AG04450 (cell line): ENCODE data around the gene PRR36. TPM values are rescaled to one million over a fixed set of nuclear protein-coding genes. Genes with fewer than 3 reads are reported as not detected.

Source experiments
- CTCF ChIA-PET: fragments of 300-600, 350-600 bp; formaldehyde crosslinking; extraction: SDS; loops from one replicate; lab custom pipeline; 2022; ENCODE audit warnings: antibody characterized with exemption, inconsistent platforms; lab: Charles Lee
- POLR2A ChIA-PET: fragments of 350-600 bp; formaldehyde crosslinking; extraction: SDS; loops from one replicate; lab custom pipeline; 2021; ENCODE audit warnings: antibody characterized with exemption, inconsistent platforms; lab: Yijun Ruan, JAX
- DNase-seq: peaks from one replicate; pipeline ENCODE4 v3.0.0-alpha.2; 2011; ENCODE audit warnings: low read depth, low spot score
- H3K27ac ChIP-seq: one replicate; pipeline ENCODE4 v1.5.1; 2012; ENCODE audit warnings: low read depth, low read length, control low read depth
- H3K27me3 ChIP-seq: one replicate; pipeline ENCODE4 v1.6.0; 2012; ENCODE audit warnings: low read length; ENCODE audit not compliant: control insufficient read depth, insufficient read depth
- H3K4me3 ChIP-seq: 2 replicates; pipeline ENCODE4 v1.5.1; 2011; ENCODE audit warnings: mild to moderate bottlenecking, low read depth, low read length, control low read depth
- H3K9me3 ChIP-seq: 2 replicates; pipeline ENCODE4 v1.5.1; 2012; ENCODE audit warnings: low read length; ENCODE audit not compliant: control insufficient read depth, insufficient read depth
- polyA plus RNA-seq: library from polyadenylated mRNA; depleted of rRNA; stranded (reverse); fragments of >200 nt; gene quantifications from 2 replicates; pipeline ENCODE4 v1.2.3, GENCODE V29; 2011
- TF ChIP-seq, protein P1 (sequence below): IDR thresholded peaks from 2 replicates; pipeline ENCODE4 v1.5.1; 2011; ENCODE audit warnings: low read depth, low read length, control low read depth, inconsistent platforms

PRR36 gene
- polyA plus RNA-seq, 1 experiment: not detected

GRCh38 chr19:7856679-7857663, 17.2 kb downstream of the PRR36 start:
- H3K9me3 ChIP-seq: no peaks in the 10 kb centered on the region; the same call in 1 of the 2 replicates
- TF ChIP-seq, protein P1, sequence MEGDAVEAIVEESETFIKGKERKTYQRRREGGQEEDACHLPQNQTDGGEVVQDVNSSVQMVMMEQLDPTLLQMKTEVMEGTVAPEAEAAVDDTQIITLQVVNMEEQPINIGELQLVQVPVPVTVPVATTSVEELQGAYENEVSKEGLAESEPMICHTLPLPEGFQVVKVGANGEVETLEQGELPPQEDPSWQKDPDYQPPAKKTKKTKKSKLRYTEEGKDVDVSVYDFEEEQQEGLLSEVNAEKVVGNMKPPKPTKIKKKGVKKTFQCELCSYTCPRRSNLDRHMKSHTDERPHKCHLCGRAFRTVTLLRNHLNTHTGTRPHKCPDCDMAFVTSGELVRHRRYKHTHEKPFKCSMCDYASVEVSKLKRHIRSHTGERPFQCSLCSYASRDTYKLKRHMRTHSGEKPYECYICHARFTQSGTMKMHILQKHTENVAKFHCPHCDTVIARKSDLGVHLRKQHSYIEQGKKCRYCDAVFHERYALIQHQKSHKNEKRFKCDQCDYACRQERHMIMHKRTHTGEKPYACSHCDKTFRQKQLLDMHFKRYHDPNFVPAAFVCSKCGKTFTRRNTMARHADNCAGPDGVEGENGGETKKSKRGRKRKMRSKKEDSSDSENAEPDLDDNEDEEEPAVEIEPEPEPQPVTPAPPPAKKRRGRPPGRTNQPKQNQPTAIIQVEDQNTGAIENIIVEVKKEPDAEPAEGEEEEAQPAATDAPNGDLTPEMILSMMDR: no peak
- H3K4me3 ChIP-seq: no peak overlapping the region
- DNase-seq: no peak
- no peak overlapping the region for H3K27ac ChIP-seq
- H3K27me3 ChIP-seq: no peaks in the 10 kb centered on the region
- ChIA-PET POLR2A (interaction anchor here (0.7 to 1.1 kb wide), 3 partner anchors 9 to 180 kb away, joined by 3 to 8 read pairs (median 4); partner anchors contain the start of genes LRRC8E and MCEMP1), CTCF (interaction anchor here (0.9 kb wide), 1 partner anchor 289 kb away, joined by 4 read pairs; no protein-coding TSS in a partner anchor)

GRCh38 chr19:7856109-7856591, 18.0 kb downstream of the PRR36 start:
- no peaks in the 10 kb centered on the region for H3K9me3 ChIP-seq
- POLR2A ChIA-PET: no interaction called here
- H3K4me3 ChIP-seq: no peak overlapping the region
- no peak for DNase-seq
- CTCF ChIA-PET: no interaction called here
- no peaks in the 10 kb centered on the region for H3K27me3 ChIP-seq
- no peak overlapping the region for H3K27ac ChIP-seq
- TF ChIP-seq, protein P1: no peak

DNA sequence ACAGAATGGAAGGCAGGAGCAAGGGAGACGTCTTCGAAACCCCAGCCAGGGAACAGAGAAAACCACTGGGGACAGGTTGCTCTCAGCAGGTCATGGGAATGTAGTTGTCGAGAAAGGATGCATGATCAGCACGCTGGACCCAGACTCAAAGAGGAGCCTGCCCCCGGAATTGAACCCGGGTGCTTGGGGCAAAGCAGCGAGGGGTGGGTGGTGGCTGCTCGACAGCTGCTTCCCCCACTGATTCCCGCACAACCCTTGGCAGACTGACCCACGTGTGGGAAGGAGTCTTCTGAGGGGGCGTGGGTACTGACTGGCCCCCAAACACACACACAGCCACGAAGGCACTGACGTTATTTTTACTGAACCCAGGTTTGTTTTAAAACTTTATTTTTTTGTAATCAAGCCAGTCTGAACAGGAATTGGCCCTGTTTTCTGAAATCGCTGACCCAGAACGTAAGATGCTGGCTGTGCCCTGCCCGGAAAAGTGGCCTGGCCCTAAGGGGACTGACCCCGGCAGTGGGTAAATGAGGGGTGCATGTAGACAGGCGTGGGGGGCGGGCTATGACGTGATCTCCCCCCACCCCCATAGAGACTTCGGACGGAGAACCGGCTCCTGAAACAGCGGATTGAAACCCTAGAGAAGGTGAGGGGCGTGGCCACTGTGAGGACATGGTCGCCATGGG, 18.6 kb downstream of the PRR36 start:
- Histone ChIP-seq H3K9me3 (no peaks in the 10 kb centered on the region), H3K4me3 (no peak overlapping the region), H3K27me3 (no peaks in the 10 kb centered on the region), H3K27ac (no peak overlapping the region)
- TF ChIP-seq, protein P1: no peak
- ChIA-PET POLR2A (no interaction called here), CTCF (no interaction called here)
- no peak for DNase-seq

GRCh38 chr19:7853770-7854128, 20.4 kb downstream of the PRR36 start:
- no peaks in the 10 kb centered on the region; the same call in 1 of the 2 replicates for H3K9me3 ChIP-seq
- H3K27ac ChIP-seq: no peak overlapping the region
- no peaks in the 10 kb centered on the region for H3K27me3 ChIP-seq
- H3K4me3 ChIP-seq: no peak overlapping the region
- no peak for DNase-seq
- TF ChIP-seq, protein P1: no peak
- ChIA-PET POLR2A (no interaction called here), CTCF (interaction anchor here (1.7 to 2.3 kb wide), 4 partner anchors 8 to 67 kb away, joined by 6 to 13 read pairs (median 11); partner anchors contain the start of gene SNAPC2)
